ENCODE results near the gene TMEM179B.

TMEM179B gene

GRCh38 chr11:62832336-62833234, 45.4 kb downstream of the TMEM179B start, which contains the start of gene TEX54:
Gene TEX54, minus strand, starts transcription at chr11:62832841.
- FAIRE-seq: no peak
- peak; percentile 33 for DNase-seq (ENCODE audit: insufficient read length, low spot score)
- no peak for TF ChIP-seq POLR2A (IDR thresholded peaks at IDR 0.05; ENCODE audit: low read depth, low read length)

GRCh38 chr11:62835336-62835735, 48.1 kb downstream of the TMEM179B start:
- FAIRE-seq: no peak
- no peak for TF ChIP-seq POLR2A (IDR thresholded peaks at IDR 0.05; ENCODE audit: low read depth, low read length)
- no peak for DNase-seq (ENCODE audit: insufficient read length, low spot score)

DNA sequence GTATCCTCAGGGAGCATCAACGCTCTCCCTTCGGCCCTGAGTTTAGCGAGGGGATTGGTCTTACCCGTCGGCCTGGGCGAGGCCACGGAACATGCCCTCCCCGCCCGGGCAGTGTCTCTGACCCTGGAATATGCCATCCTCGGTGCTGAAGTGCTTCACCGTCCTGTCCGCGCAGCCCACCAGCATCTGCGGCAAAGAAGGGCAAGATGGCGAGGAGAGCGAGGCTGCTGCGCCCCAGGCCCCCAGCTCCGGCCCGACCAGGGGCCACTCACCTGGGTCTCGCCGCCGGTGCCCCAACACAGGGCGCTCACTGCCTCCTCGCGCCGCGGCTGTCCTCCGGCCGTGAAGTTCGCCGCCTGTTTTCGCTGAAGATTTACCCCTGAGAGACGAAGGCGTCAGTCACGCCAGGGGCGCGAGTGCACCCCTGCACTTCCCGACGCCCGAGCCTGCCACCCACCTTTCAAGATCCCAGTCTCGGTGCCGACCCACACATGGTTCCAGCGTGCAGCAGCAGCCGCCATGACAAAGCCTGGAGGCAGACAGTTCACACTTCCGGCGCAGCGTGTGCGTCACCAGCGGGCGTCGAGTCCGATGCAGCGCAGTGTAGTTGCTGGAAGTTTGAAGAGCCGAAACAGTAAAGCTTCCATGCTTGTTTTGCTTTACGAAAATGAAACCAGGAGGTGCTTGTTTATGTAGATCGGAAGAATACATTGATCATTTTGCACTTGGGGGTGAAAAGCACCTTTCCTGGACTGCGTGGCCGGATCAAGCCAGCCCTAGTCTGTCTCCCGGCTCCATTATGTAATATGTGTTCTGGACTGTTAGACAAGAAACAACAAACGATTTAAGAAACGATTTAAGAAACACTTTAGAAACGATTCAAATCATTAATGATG, 52.1 kb downstream of the TMEM179B start, which contains the start of gene WDR74:
TSS of gene WDR74 (minus strand) at position 541 of the 896 bp plus-strand sequence. CDS start at position 521, 20 bp downstream.
- TF ChIP-seq POLR2A (IDR thresholded peaks at IDR 0.05; ENCODE audit: low read depth, low read length): peak; percentile 95
- FAIRE-seq (no peak), DNase-seq (ENCODE audit: insufficient read length, low spot score) (peak; percentile 71)
